Measurements from ENCODE around the gene WRAP73. TPM values are rescaled to one million over a fixed set of nuclear protein-coding genes. Genes with fewer than 3 reads are reported as not detected.
A peak's percentile ranks its signal among the peaks of the same experiment; 100 is the strongest.

The WRAP73 gene
- total and polyA plus RNA-seq, 2 experiments from 2014 or later, result 22.6 to 43.3 TPM

- TF ChIP-seq CTCF (conservative IDR thresholded peaks at IDR 0.05; ENCODE audit: low read depth in 2 of 2) (no peak), EZH2phosphoT487 (IDR thresholded peaks at IDR 0.05; ENCODE audit: unreplicated experiment) (no peak), ZNF114 (CRISPR knock-in tag; IDR thresholded peaks at IDR 0.05) (no peak), REST (IDR thresholded peaks at IDR 0.05; ENCODE audit: unreplicated experiment) (no peak), POLR2AphosphoS5 (IDR thresholded peaks at IDR 0.05; ENCODE audit: low read depth) (no peak), EZH2 (IDR thresholded peaks at IDR 0.05; ENCODE audit: low read depth, unreplicated experiment) (no peak), NANOG (IDR thresholded peaks at IDR 0.05; ENCODE audit: borderline replicate concordance) (no peak)
Observed at GRCh38 chr1:3598522-3599285, 51.2 kb downstream of the WRAP73 start (continued).

GRCh38 chr1:3598051-3598491, 51.8 kb downstream of the WRAP73 start:
- H3K27me3 ChIP-seq (ENCODE audit: insufficient read depth), result no peaks in the 10 kb centered on the region
- peaks cover 20% of the 10 kb centered on the region for H3K4me1 Mint-ChIP-seq
- H3K9me3 Mint-ChIP-seq, result no peaks in the 10 kb centered on the region
- H3K9me2 ChIP-seq (ENCODE audit: insufficient read depth), result no peaks in the 10 kb centered on the region
- peak overlapping the region; percentile 60; the same call in 1 of the 2 replicates for H3K27ac Mint-ChIP-seq
- H4K20me1 ChIP-seq (replicated peaks; ENCODE audit: insufficient read depth), result no peaks in the 10 kb centered on the region; the same call in 1 of the 2 replicates
- H3K27me3 Mint-ChIP-seq (ENCODE audit: insufficient read depth, low read depth, poor library complexity), result peaks cover 4% of the 10 kb centered on the region
- H3K27ac ChIP-seq (ENCODE audit: low read depth), result no peak overlapping the region
- H3K4me3 ChIP-seq, result no peak overlapping the region
- ATAC-seq (peak; percentile 43), DNase-seq (ENCODE audit: low spot score) (peak; percentile 34)
- H3K36me3 Mint-ChIP-seq (ENCODE audit: low read depth), result no peaks in the 10 kb centered on the region; the same call in 2 of the 3 replicates
- 0 out of 2 replicates have a peak overlapping the region, but pooled peaks have one; percentile 38 for H3K4me2 ChIP-seq
- no peak overlapping the region for H2AFZ ChIP-seq
- no peaks in the 10 kb centered on the region for H3K36me3 ChIP-seq (ENCODE audit: insufficient read depth)
- no peak overlapping the region for H3K4me3 Mint-ChIP-seq
- H3K79me2 ChIP-seq (replicated peaks; ENCODE audit: insufficient read depth), result no peaks in the 10 kb centered on the region
- 0 out of 2 replicates have a peak, but pooled peaks cover 3% of the 10 kb centered on the region for H3F3A ChIP-seq (replicated peaks; ENCODE audit: low read depth)
- H3K4me1 ChIP-seq (ENCODE audit: insufficient read depth), result peaks cover 20% of the 10 kb centered on the region; the same call in 1 of the 2 replicates
- TF ChIP-seq, protein P1, sequence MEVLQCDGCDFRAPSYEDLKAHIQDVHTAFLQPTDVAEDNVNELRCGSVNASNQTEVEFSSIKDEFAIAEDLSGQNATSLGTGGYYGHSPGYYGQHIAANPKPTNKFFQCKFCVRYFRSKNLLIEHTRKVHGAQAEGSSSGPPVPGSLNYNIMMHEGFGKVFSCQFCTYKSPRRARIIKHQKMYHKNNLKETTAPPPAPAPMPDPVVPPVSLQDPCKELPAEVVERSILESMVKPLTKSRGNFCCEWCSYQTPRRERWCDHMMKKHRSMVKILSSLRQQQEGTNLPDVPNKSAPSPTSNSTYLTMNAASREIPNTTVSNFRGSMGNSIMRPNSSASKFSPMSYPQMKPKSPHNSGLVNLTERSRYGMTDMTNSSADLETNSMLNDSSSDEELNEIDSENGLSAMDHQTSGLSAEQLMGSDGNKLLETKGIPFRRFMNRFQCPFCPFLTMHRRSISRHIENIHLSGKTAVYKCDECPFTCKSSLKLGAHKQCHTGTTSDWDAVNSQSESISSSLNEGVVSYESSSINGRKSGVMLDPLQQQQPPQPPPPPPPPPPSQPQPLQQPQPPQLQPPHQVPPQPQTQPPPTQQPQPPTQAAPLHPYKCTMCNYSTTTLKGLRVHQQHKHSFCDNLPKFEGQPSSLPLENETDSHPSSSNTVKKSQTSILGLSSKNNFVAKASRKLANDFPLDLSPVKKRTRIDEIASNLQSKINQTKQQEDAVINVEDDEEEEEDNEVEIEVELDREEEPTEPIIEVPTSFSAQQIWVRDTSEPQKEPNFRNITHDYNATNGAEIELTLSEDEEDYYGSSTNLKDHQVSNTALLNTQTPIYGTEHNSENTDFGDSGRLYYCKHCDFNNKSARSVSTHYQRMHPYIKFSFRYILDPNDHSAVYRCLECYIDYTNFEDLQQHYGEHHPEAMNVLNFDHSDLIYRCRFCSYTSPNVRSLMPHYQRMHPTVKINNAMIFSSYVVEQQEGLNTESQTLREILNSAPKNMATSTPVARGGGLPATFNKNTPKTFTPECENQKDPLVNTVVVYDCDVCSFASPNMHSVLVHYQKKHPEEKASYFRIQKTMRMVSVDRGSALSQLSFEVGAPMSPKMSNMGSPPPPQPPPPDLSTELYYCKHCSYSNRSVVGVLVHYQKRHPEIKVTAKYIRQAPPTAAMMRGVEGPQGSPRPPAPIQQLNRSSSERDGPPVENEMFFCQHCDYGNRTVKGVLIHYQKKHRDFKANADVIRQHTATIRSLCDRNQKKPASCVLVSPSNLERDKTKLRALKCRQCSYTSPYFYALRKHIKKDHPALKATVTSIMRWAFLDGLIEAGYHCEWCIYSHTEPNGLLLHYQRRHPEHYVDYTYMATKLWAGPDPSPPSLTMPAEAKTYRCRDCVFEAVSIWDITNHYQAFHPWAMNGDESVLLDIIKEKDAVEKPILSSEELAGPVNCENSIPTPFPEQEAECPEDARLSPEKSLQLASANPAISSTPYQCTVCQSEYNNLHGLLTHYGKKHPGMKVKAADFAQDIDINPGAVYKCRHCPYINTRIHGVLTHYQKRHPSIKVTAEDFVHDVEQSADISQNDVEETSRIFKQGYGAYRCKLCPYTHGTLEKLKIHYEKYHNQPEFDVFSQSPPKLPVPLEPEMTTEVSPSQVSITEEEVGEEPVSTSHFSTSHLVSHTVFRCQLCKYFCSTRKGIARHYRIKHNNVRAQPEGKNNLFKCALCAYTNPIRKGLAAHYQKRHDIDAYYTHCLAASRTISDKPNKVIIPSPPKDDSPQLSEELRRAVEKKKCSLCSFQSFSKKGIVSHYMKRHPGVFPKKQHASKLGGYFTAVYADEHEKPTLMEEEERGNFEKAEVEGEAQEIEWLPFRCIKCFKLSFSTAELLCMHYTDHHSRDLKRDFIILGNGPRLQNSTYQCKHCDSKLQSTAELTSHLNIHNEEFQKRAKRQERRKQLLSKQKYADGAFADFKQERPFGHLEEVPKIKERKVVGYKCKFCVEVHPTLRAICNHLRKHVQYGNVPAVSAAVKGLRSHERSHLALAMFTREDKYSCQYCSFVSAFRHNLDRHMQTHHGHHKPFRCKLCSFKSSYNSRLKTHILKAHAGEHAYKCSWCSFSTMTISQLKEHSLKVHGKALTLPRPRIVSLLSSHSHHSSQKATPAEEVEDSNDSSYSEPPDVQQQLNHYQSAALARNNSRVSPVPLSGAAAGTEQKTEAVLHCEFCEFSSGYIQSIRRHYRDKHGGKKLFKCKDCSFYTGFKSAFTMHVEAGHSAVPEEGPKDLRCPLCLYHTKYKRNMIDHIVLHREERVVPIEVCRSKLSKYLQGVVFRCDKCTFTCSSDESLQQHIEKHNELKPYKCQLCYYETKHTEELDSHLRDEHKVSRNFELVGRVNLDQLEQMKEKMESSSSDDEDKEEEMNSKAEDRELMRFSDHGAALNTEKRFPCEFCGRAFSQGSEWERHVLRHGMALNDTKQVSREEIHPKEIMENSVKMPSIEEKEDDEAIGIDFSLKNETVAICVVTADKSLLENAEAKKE (CRISPR knock-in tag; IDR thresholded peaks at IDR 0.05), result no peak
- TF ChIP-seq EZH2phosphoT487 (IDR thresholded peaks at IDR 0.05; ENCODE audit: unreplicated experiment) (no peak), EZH2 (IDR thresholded peaks at IDR 0.05; ENCODE audit: low read depth, unreplicated experiment) (no peak), ETS1 (IDR thresholded peaks at IDR 0.05) (no peak)

All from GM23338 (cell line).